Fibroblast of skin of right quadriceps (primary cell): ENCODE results near the gene DNAJA2.
A peak's percentile ranks its signal among the peaks of the same experiment; 100 is the strongest.
"Not testable (repeated sequence)": the region's sequence is repeated elsewhere in the genome, so short reads cannot be mapped to it uniquely, and the experiment has no call there.

ENCODE experiments used
- DNase-seq: peaks from one replicate; pipeline ENCODE4 v3.0.0-alpha.2; 2013

The DNAJA2 gene

DNA sequence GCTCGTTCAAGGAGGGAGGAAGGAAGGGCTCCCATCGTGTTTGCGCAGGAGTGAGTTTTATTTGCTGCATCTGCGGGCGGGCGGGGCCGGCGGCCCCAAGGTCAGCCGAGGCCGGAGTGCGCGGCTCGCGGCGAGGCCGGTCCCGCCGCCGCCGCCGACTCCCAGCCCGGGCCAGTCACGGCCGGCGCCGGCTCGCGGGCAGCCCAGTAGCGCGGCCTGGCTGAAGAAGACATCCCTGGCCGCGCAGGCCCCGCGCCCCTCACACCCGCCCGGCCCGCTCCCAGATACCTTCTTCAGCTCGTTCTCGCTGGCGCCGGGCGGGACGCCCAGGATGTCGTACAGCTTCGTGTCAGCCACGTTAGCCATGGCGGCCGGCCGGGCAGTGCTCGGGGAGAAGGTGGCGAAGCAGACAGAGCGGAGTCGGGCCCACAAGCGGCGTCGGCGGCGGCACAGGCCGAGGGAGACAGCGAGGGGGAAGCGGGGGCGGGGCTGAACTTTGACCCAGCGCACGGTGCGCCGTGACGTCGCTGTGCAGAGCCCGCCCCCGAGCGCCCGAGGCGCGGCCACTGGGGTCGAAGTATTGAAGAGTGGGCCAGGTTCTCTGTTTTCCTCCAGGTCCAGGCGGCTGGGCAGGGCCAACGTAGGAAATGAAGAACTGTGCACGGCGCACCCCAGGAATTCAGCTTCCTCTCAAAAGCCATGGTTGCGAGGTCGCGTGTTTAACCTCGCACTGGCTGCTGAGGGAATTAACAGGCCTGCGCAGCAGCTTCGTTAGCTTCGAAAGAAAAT, at the start of gene DNAJA2:
Gene DNAJA2 (minus strand): TSS at position 468 of the 789 bp plus-strand sequence. CDS start 102 bp downstream, at position 366.
- DNase-seq, result peak; percentile 86

- no peak for DNase-seq
Measured at GRCh38 chr16:47019568-47019967, 46.1 kb upstream of the DNAJA2 start.

GRCh38 chr16:47018223-47018891, 44.9 kb upstream of the DNAJA2 start:
- DNase-seq, result no peak

DNA sequence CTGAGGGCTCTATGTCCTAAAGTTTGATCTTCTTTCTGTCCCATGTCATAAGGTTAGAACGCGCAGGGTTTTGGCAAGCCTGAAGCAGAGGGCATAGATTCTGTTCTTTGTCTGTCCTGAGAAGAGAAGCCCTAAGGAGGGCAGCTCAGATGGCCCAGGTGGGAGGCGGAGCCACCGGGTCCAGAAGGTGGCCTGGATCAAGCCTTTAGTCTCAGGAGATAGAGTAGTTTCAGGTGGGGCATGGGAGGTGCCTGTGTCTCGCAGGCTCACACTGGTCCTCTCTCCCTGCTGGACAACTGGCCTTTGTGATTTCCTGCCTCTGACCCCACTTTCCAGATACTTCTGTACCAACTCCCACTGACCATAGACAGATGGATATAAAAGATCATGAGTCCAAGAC, 44.2 kb upstream of the DNAJA2 start:
- no peak for DNase-seq

DNA sequence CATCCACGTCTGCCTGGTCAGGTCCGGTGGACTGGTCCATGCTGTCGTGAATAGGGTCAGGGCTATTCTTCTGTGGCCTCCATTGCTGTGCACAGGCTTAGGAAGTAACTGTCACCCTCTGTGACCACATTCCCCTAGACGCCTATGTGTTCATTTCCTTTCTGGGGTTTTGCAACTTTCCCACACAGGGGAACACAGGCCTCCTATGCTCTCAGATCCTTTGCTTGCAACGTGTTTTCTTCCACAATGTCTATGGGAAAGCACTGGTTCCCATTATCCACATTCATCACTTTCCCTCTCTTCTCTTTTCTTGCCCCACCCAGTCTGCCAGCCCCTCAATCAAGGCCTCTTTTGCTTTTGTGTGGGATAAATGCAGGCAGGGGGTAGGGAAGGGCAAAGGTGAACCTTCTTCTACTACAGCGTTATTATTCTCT, 43.2 kb upstream of the DNAJA2 start:
- DNase-seq, result no peak

GRCh38 chr16:47013910-47014309, 40.4 kb upstream of the DNAJA2 start:
- no peak for DNase-seq

DNA sequence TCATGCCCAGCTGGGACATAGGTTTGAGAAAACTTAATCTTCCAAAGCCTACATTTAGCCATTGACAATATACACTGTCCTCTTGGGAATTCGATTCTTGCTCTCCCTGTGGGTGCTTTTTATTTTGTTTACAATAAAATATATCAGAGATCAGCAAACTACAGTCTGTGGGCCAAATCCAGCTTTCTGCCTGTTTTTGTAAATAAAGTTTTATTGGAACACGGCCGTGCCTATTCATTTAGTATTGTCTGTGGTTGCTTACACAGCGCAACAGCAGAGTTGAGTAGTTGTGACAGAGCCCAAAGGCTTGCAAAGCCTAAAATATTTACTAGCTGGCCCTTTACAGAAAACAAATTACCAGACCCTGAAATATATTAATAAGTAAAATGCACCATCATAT, 39.7 kb upstream of the DNAJA2 start:
- DNase-seq, result no peak

GRCh38 chr16:47010812-47011211, 37.3 kb upstream of the DNAJA2 start:
- DNase-seq, result not testable (repeated sequence)

DNA sequence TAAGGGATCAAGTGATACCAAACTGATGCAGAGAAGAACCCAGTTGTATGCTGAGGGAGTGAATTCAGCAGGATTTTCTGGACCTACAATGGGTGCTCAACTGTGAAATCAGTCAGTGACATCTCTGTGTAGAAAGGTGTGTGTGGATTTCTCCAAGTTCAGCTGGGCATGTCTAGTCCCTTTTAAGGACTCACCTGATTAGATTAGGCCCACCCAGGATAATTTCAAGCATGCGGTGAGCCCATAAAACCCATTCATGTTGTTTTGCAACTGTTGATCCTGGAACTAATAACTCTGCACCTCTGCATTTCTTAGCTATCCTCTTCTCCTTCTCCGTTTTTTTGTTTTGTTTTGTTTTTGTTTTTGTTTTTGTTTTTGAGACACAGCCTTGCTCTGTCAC, 35.1 kb upstream of the DNAJA2 start:
- DNase-seq, result no peak

DNA sequence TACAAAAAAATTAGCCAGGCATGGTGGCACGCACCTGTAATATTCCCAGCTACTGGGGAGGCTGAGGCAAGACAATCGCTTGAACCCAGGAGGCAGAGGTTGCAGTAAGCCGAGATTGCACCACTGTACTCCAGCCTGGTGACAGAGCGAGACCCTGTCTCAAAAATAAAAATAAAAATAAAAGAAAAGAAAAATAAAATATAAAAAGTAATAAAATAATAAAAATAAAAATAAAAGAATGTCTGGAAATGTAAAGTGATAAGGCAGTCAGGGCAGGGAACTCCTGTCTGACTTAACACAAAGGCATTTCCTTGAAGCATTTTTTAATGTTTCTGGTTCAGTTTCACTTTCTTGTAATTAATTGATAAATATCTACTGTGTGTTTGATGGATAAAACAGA, 34.7 kb upstream of the DNAJA2 start:
- no peak for DNase-seq

DNA sequence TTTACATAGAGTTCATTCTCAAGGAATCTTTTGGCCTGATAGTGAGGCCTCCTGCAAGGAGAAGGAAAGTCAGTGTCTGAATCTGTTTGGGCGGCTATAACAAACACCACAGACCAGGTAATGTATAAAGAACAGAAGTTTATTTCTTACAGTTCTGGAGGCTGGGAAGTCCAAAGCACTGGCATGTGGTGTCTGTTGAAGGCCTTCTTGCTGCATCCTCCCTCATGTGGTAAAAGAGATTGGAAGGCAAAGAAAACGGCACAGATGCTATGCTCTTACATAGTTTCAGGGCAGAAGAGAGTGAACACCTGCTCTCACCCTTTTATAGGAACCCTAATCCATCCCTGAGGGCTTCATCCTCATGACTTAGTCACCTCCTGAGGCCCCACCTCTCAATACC, 31.2 kb upstream of the DNAJA2 start:
- DNase-seq, result no peak

GRCh38 chr16:47000066-47000465, 26.6 kb upstream of the DNAJA2 start:
- not testable (repeated sequence) for DNase-seq

GRCh38 chr16:46997844-46998243, 24.4 kb upstream of the DNAJA2 start:
- DNase-seq, result no peak

- DNase-seq, result no peak
Measured at GRCh38 chr16:46996952-46997458, 23.5 kb upstream of the DNAJA2 start.

DNA sequence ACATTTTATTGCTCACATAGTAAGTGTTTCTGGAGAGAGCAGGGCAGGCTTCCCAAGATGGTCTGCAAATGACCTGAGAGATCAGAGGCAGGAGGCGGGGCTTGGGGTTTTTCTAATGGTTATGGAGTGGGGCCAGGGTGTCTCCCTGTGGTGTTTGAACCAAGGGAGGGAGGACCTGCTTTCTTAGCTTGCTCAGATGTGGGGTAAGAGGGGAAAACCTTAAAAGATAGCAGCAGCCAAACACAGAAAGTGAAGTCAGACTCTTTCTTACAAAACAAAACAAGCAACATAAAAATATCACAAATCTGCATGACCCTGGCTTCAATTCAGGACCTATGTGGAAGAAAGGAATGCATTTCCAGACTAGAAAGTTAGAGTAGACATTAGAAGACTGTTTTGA, 22.9 kb upstream of the DNAJA2 start:
- DNase-seq, result no peak

- no peak for DNase-seq
Measured at GRCh38 chr16:46991729-46992704, 18.5 kb upstream of the DNAJA2 start.

GRCh38 chr16:46986896-46987295, 13.4 kb upstream of the DNAJA2 start:
- DNase-seq, result no peak

GRCh38 chr16:46986438-46986837, 13.0 kb upstream of the DNAJA2 start:
- no peak for DNase-seq

DNA sequence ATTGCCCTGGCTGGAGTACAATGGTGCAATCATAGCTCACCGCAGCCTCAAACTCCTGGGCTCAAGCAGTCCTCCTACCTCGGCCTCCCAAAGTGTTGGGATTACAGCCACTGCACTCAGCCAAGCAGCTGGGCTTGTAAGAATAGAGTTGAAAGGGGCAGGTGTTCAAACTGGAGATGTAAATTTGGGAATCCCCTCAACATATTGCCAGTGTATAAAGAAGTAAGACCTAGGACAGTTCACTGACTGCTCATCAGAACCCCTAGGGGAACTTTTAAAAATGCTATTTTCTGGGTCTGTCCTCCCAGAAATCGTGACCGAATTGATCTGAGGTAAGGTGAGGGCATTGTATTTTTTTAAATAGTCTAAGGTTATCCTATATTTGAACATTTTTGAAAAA, 8.9 kb upstream of the DNAJA2 start:
- no peak for DNase-seq

DNA sequence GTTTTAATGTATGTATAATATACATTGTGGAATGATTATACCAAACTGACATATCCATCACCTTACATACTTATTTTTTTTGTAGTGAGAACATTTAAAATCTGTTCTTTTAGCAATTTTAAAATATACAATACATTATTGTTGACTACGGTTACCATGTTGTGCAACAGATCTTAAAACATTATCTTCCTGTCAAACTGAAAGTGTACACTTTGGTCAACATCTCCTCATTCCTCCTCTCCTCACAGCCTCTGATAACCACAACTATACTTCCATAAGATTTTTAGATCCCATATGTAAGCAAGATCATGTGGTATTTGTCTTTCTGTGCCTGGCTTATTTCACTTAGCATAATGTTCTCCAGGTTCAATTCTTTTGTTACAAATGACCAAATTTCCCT, 7.5 kb upstream of the DNAJA2 start:
- no peak for DNase-seq

DNA sequence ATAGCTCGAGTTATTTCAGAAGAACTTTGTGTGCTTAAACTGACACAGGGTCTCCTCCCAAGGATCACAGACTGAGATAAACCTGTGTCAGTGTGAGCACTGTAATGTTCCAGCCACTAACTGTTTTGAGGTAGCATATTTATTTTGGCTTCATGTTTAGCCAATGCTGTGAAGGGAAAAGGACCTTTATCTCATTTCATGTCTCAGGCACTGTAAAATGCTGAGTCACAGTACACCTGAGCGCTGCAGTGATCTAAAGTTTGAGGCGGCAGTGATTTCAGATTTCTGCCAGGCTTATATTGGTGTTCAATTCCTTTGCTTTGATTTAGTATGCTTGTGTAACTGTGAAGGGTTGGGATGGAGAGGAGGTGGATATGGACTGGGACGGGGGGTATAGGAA, 3.1 kb upstream of the DNAJA2 start:
- no peak for DNase-seq

- no peak for DNase-seq
Measured at GRCh38 chr16:46975908-46976470, 2.5 kb upstream of the DNAJA2 start.

GRCh38 chr16:46975165-46975564, 1.7 kb upstream of the DNAJA2 start:
- no peak for DNase-seq
